ENCODE data around the gene TMEM125. TPM values are rescaled to one million over a fixed set of nuclear protein-coding genes. Genes with fewer than 3 reads are reported as not detected.

Gene TMEM125
- polyA plus RNA-seq, 3 donors = not detected

GRCh38 chr1:43277116-43277876, 7.5 kb downstream of the TMEM125 start:
- H4K20me1 ChIP-seq (ENCODE audit: insufficient read depth, low read length) = no peaks in the 10 kb centered on the region
- H3K4me3 ChIP-seq (replicated peaks in 1 of 3; ENCODE audit: low read depth in 2 of 3, low read length in 3 of 3) = no peak overlapping the region
- no peak overlapping the region for H3K27ac ChIP-seq (ENCODE audit: low read depth in 1 of 2, low read length in 2 of 2)
- peak overlapping the region in 2 of 7 donors; percentile 10 to 38 for H3K27ac Mint-ChIP-seq
- H3K36me3 ChIP-seq (replicated peaks in 1 of 2; ENCODE audit: control insufficient read depth in 1 of 2, insufficient read depth in 2 of 2, low read length in 2 of 2) = no peaks in the 10 kb centered on the region
- no peaks in the 10 kb centered on the region for H3K27me3 ChIP-seq (ENCODE audit: control insufficient read depth in 2 of 2, insufficient read depth in 2 of 2, low read length in 2 of 2)
- WGBS (ENCODE audit: insufficient coverage) = 84% methylated on average over 3 of the region's 7 CpGs
- H3K27me3 Mint-ChIP-seq (ENCODE audit: low read depth in 3 of 3) = peaks cover 0 to 2% (median 1%) of the 10 kb centered on the region in 3 donors
- no peaks in the 10 kb centered on the region for H3K79me2 ChIP-seq (ENCODE audit: insufficient read depth, low read length)
- H3K4me1 Mint-ChIP-seq = peaks cover 13% of the 10 kb centered on the region
- no peak overlapping the region for H2AFZ ChIP-seq (ENCODE audit: insufficient read depth, low read depth, low read length, poor library complexity, severe bottlenecking)
- H3K9me3 ChIP-seq (replicated peaks in 1 of 2; ENCODE audit: control insufficient read depth in 1 of 2, insufficient read depth in 1 of 2, low read length in 2 of 2) = no peaks in the 10 kb centered on the region
- DNase-seq = no peak
- intact Hi-C loops (cut with micrococcal nuclease) = no loop called here
- H3K4me3 Mint-ChIP-seq = no peak overlapping the region
- H3K9me3 Mint-ChIP-seq = peaks cover 0 to 6% (median 3%) of the 10 kb centered on the region in 7 donors
- H3K4me1 ChIP-seq (ENCODE audit: control insufficient read depth in 1 of 2, insufficient read depth in 2 of 2, low read length in 2 of 2) = peaks cover 10% of the 10 kb centered on the region in 2 donors
- H3K9ac ChIP-seq (ENCODE audit: insufficient read depth, low read length, poor library complexity, severe bottlenecking) = no peak overlapping the region
- no peaks in the 10 kb centered on the region for H3K36me3 Mint-ChIP-seq
- H3K4me2 ChIP-seq (replicated peaks; ENCODE audit: extremely low read depth, low read length, poor library complexity, severe bottlenecking) = no peak overlapping the region
- TF ChIP-seq, protein P1, sequence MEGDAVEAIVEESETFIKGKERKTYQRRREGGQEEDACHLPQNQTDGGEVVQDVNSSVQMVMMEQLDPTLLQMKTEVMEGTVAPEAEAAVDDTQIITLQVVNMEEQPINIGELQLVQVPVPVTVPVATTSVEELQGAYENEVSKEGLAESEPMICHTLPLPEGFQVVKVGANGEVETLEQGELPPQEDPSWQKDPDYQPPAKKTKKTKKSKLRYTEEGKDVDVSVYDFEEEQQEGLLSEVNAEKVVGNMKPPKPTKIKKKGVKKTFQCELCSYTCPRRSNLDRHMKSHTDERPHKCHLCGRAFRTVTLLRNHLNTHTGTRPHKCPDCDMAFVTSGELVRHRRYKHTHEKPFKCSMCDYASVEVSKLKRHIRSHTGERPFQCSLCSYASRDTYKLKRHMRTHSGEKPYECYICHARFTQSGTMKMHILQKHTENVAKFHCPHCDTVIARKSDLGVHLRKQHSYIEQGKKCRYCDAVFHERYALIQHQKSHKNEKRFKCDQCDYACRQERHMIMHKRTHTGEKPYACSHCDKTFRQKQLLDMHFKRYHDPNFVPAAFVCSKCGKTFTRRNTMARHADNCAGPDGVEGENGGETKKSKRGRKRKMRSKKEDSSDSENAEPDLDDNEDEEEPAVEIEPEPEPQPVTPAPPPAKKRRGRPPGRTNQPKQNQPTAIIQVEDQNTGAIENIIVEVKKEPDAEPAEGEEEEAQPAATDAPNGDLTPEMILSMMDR (IDR thresholded peaks at IDR 0.05) = no peak

GRCh38 chr1:43279161-43279560, 9.4 kb downstream of the TMEM125 start:
- H4K20me1 ChIP-seq (ENCODE audit: insufficient read depth, low read length) = no peaks in the 10 kb centered on the region
- H3K79me2 ChIP-seq (ENCODE audit: insufficient read depth, low read length) = no peaks in the 10 kb centered on the region
- no peaks in the 10 kb centered on the region for H3K9me3 ChIP-seq (replicated peaks in 1 of 2; ENCODE audit: control insufficient read depth in 1 of 2, insufficient read depth in 1 of 2, low read length in 2 of 2)
- 96% methylated on average over 4 of the region's 5 CpGs for WGBS (ENCODE audit: insufficient coverage)
- H3K27ac ChIP-seq (ENCODE audit: low read depth in 1 of 2, low read length in 2 of 2) = no peak overlapping the region
- H3K27me3 ChIP-seq (ENCODE audit: control insufficient read depth in 2 of 2, insufficient read depth in 2 of 2, low read length in 2 of 2) = no peaks in the 10 kb centered on the region
- H3K4me2 ChIP-seq (replicated peaks; ENCODE audit: extremely low read depth, low read length, poor library complexity, severe bottlenecking) = no peak overlapping the region
- Mint-ChIP-seq H3K4me1 (peaks cover 11% of the 10 kb centered on the region), H3K27me3 (ENCODE audit: low read depth in 3 of 3) (peaks cover 0 to 3% (median 2%) of the 10 kb centered on the region in 3 donors), H3K27ac (no peak overlapping the region), H3K9me3 (peaks cover 0 to 3% (median 1%) of the 10 kb centered on the region in 7 donors), H3K36me3 (no peaks in the 10 kb centered on the region), H3K4me3 (no peak overlapping the region)
- intact Hi-C loops (cut with micrococcal nuclease) = no loop called here
- H3K4me1 ChIP-seq (ENCODE audit: control insufficient read depth in 1 of 2, insufficient read depth in 2 of 2, low read length in 2 of 2) = peaks cover 8% of the 10 kb centered on the region in 2 donors
- no peak overlapping the region for H2AFZ ChIP-seq (ENCODE audit: insufficient read depth, low read depth, low read length, poor library complexity, severe bottlenecking)
- H3K9ac ChIP-seq (ENCODE audit: insufficient read depth, low read length, poor library complexity, severe bottlenecking) = no peak overlapping the region
- no peak for DNase-seq
- no peak overlapping the region for H3K4me3 ChIP-seq (replicated peaks in 1 of 3; ENCODE audit: low read depth in 2 of 3, low read length in 3 of 3)
- H3K36me3 ChIP-seq (replicated peaks in 1 of 2; ENCODE audit: control insufficient read depth in 1 of 2, insufficient read depth in 2 of 2, low read length in 2 of 2) = no peaks in the 10 kb centered on the region
- TF ChIP-seq, protein P1 (IDR thresholded peaks at IDR 0.05) = no peak

Measured in CD14-positive monocyte (primary cell).